Measurements from ENCODE around the gene CC2D2B.
"Not testable (repeated sequence)": the region's sequence is repeated elsewhere in the genome, so short reads cannot be mapped to it uniquely, and the experiment has no call there.

GRCh38 chr10:95994376-95994775 lies 86.6 kb downstream of the CC2D2B start:
- not testable (repeated sequence) for TF ChIP-seq TFDP2 (CRISPR knock-in tag; IDR thresholded peaks at IDR 0.05); MAZ (IDR thresholded peaks at IDR 0.05; ENCODE audit: borderline replicate concordance, low read depth, low read length); MAZ (CRISPR knock-in tag; IDR thresholded peaks at IDR 0.05; ENCODE audit: low read depth)
